Esophagus (tissue), 2 donors: ENCODE data around the gene CPSF4L. TPM values are rescaled to one million over a fixed set of nuclear protein-coding genes. Genes with fewer than 3 reads are reported as not detected.

Source experiments
- H3K27ac ChIP-seq, 2 donors: one replicate each; pipeline ENCODE4 v1.5.1; 2013; ENCODE audit warnings: low read depth in 2 of 2, mild to moderate bottlenecking in 2 of 2, inconsistent platforms in 1 of 2, low read length in 1 of 2, moderate library complexity in 1 of 2
- H3K27me3 ChIP-seq, 2 donors: one replicate each; pipeline ENCODE4 v1.6.1; 2013; ENCODE audit warnings: low read length in 2 of 2, control low read depth in 1 of 2, mild to moderate bottlenecking in 1 of 2; ENCODE audit not compliant: insufficient read depth in 2 of 2, control insufficient read depth in 1 of 2
- H3K36me3 ChIP-seq, 2 donors: one replicate each; pipeline ENCODE4 v1.6.1; 2013; ENCODE audit warnings: low read length in 1 of 2; ENCODE audit not compliant: control insufficient read depth in 2 of 2, insufficient read depth in 2 of 2
- H3K4me1 ChIP-seq, 2 donors: one replicate each; pipeline ENCODE4 v1.6.1; 2013; ENCODE audit warnings: low read length in 1 of 2; ENCODE audit not compliant: control insufficient read depth in 2 of 2, insufficient read depth in 2 of 2
- H3K4me3 ChIP-seq, 2 donors: one replicate each; pipeline ENCODE4 v1.5.1; 2013; ENCODE audit warnings: low read length in 2 of 2, mild to moderate bottlenecking in 2 of 2, low read depth in 1 of 2, moderate library complexity in 1 of 2
- H3K9me3 ChIP-seq, 2 donors: one replicate each; pipeline ENCODE4 v1.6.1; 2013; ENCODE audit warnings: mild to moderate bottlenecking in 2 of 2, low read depth in 1 of 2, low read length in 1 of 2, moderate library complexity in 1 of 2; ENCODE audit not compliant: control insufficient read depth in 2 of 2, insufficient read depth in 1 of 2
- WGBS, 2 donors: extraction: QIAGEN DNeasy Blood & Tissue Kit; methylation state at CpG; one replicate each; pipeline ENCODE4 v1.1.7; 2013; 5-methylcytosine and 5-hydroxymethylcytosine counted together
- polyA plus RNA-seq, 2 donors: library from polyadenylated mRNA; stranded (reverse); fragments of 200-250 nt; gene quantifications; one replicate each; pipeline ENCODE4 v1.2.3, GENCODE V29; 2013
- donor health status: healthy with polysubstance abuse.
- donor health status: Bipolar disorder and iron deficiency.

The CPSF4L gene
- polyA plus RNA-seq, 2 donors: not detected

- Histone ChIP-seq H3K4me1 (peaks cover 0 to 5% of the 10 kb centered on the region in 2 donors), H3K27ac (peak overlapping the region in 1 of 2 donors; percentile 22), H3K36me3 (no peaks in the 10 kb centered on the region), H3K27me3 (no peaks in the 10 kb centered on the region), H3K9me3 (no peaks in the 10 kb centered on the region), H3K4me3 (no peak overlapping the region)
- WGBS, 2 donors: 54 to 56% methylated on average over 12 of the region's 12 CpGs
Measured at GRCh38 chr17:73262676-73263642, 1.3 kb upstream of the CPSF4L start.

GRCh38 chr17:73261952-73262675 is 434 bp upstream of the CPSF4L start:
- Histone ChIP-seq H3K4me1 (peaks cover 0 to 4% of the 10 kb centered on the region in 2 donors), H3K36me3 (no peaks in the 10 kb centered on the region), H3K27ac (peak overlapping the region in 1 of 2 donors; percentile 22), H3K9me3 (no peaks in the 10 kb centered on the region), H3K4me3 (no peak overlapping the region), H3K27me3 (no peaks in the 10 kb centered on the region)
- WGBS, 2 donors: 47 to 56% methylated on average over 19 of the region's 19 CpGs

- H3K9me3 ChIP-seq: no peaks in the 10 kb centered on the region
- H3K4me1 ChIP-seq: peaks cover 0 to 3% of the 10 kb centered on the region in 2 donors
- no peaks in the 10 kb centered on the region for H3K36me3 ChIP-seq
- no peak overlapping the region for H3K27ac ChIP-seq
- 82% methylated on average over 6 of the region's 6 CpGs for WGBS, 2 donors
- no peak overlapping the region for H3K4me3 ChIP-seq
- no peaks in the 10 kb centered on the region for H3K27me3 ChIP-seq
Measured at GRCh38 chr17:73257516-73257915, 4.2 kb downstream of the CPSF4L start.

- 90 to 95% methylated on average over 3 of the region's 3 CpGs for WGBS, 2 donors
- H3K4me3 ChIP-seq: no peak overlapping the region
- H3K36me3 ChIP-seq: no peaks in the 10 kb centered on the region
- no peaks in the 10 kb centered on the region for H3K4me1 ChIP-seq
- H3K27me3 ChIP-seq: no peaks in the 10 kb centered on the region
- no peaks in the 10 kb centered on the region for H3K9me3 ChIP-seq
- no peak overlapping the region for H3K27ac ChIP-seq
Measured at GRCh38 chr17:73256220-73256619, 5.5 kb downstream of the CPSF4L start.

- H3K27ac ChIP-seq: no peak overlapping the region
- 5% methylated on average over 8 of the region's 8 CpGs for WGBS, 2 donors
- H3K9me3 ChIP-seq: no peaks in the 10 kb centered on the region
- no peaks in the 10 kb centered on the region for H3K4me1 ChIP-seq
- no peaks in the 10 kb centered on the region for H3K27me3 ChIP-seq
- no peak overlapping the region for H3K4me3 ChIP-seq
- no peaks in the 10 kb centered on the region for H3K36me3 ChIP-seq
Measured at GRCh38 chr17:73255671-73256181, 6.0 kb downstream of the CPSF4L start.

- H3K4me1 ChIP-seq: no peaks in the 10 kb centered on the region
- WGBS, 2 donors: 78 to 86% methylated on average over 8 of the region's 8 CpGs
Measured at GRCh38 chr17:73251871-73252270, 9.8 kb downstream of the CPSF4L start.

GRCh38 chr17:73250851-73251640 is 10.6 kb downstream of the CPSF4L start:
- no peaks in the 10 kb centered on the region for H3K4me1 ChIP-seq
- H3K9me3 ChIP-seq: no peaks in the 10 kb centered on the region
- H3K4me3 ChIP-seq: no peak overlapping the region
- H3K27me3 ChIP-seq: no peaks in the 10 kb centered on the region
- WGBS, 2 donors: 78 to 79% methylated on average over 10 of the region's 10 CpGs
- H3K36me3 ChIP-seq: no peaks in the 10 kb centered on the region
- no peak overlapping the region for H3K27ac ChIP-seq

More at GRCh38 chr17:73251871-73252270, 9.8 kb downstream of the CPSF4L start:
- Histone ChIP-seq H3K36me3 (no peaks in the 10 kb centered on the region), H3K27ac (no peak overlapping the region), H3K4me3 (no peak overlapping the region), H3K9me3 (no peaks in the 10 kb centered on the region), H3K27me3 (no peaks in the 10 kb centered on the region)

- peaks cover 0 to under 1% of the 10 kb centered on the region in 2 donors for H3K36me3 ChIP-seq
- no peaks in the 10 kb centered on the region for H3K4me1 ChIP-seq
- no peaks in the 10 kb centered on the region for H3K27me3 ChIP-seq
- 84 to 85% methylated on average over 8 of the region's 8 CpGs for WGBS, 2 donors
- no peak overlapping the region for H3K27ac ChIP-seq
- H3K4me3 ChIP-seq: no peak overlapping the region
- no peaks in the 10 kb centered on the region for H3K9me3 ChIP-seq
Measured at GRCh38 chr17:73249700-73250099, 12.0 kb downstream of the CPSF4L start.

- H3K4me1 ChIP-seq: no peaks in the 10 kb centered on the region
- H3K27me3 ChIP-seq: no peaks in the 10 kb centered on the region
- peaks cover 0 to 2% of the 10 kb centered on the region in 2 donors for H3K36me3 ChIP-seq
- H3K4me3 ChIP-seq: no peak overlapping the region
- no peak overlapping the region for H3K27ac ChIP-seq
- 82 to 88% methylated on average over 10 of the region's 10 CpGs for WGBS, 2 donors
- H3K9me3 ChIP-seq: no peaks in the 10 kb centered on the region
Measured at GRCh38 chr17:73248532-73248931, 13.1 kb downstream of the CPSF4L start.
